Erythroblast (primary cell): ENCODE measurements around the gene GPR32.
A peak's percentile ranks its signal among the peaks of the same experiment; 100 is the strongest.
"Not testable (repeated sequence)": the region's sequence is repeated elsewhere in the genome, so short reads cannot be mapped to it uniquely, and the experiment has no call there.

Source experiments
- DNase-seq, 2 experiments: peaks; one replicate each; lab custom pipeline; 2025; lab: John Stamatoyannopoulos, UW
- GATA1 ChIP-seq: IDR thresholded peaks from 2 replicates; pipeline ENCODE4 v1.6.1; 2011; ENCODE audit warnings: low read depth, mild to moderate bottlenecking, control low read depth, low read length, moderate library complexity
- POLR2A ChIP-seq: IDR thresholded peaks from 2 replicates; pipeline ENCODE4 v1.6.1; 2011; ENCODE audit warnings: mild to moderate bottlenecking, low read length

GPR32 gene, protein sequence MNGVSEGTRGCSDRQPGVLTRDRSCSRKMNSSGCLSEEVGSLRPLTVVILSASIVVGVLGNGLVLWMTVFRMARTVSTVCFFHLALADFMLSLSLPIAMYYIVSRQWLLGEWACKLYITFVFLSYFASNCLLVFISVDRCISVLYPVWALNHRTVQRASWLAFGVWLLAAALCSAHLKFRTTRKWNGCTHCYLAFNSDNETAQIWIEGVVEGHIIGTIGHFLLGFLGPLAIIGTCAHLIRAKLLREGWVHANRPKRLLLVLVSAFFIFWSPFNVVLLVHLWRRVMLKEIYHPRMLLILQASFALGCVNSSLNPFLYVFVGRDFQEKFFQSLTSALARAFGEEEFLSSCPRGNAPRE

DNA sequence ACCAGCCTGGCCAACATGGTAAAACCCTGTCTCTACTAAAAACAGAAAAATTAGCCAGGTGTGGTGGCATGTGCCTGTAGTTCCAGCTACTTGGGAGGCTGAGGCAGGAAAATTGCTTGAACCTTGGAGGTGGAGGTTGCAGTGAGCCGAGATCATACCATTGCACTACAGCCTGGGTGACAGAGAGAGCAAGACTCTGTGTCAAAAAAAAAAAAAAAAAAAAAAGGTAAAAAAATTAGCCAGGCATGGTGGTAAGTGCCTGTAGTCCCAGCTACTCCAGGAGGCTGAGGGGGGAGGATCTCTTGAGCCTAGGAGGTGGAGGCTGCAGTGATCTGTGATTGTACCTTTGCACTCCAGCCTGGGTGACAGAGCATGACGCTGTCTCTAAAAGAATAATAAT, at the start of gene GPR32:
Gene GPR32, plus strand, starts transcription at position 301 of the 400 bp plus-strand sequence. CDS start 137 bp downstream, outside the sequence.
- not testable (repeated sequence) for DNase-seq

- DNase-seq: no peak
- TF ChIP-seq POLR2A (no peak), GATA1 (no peak)
Measured at GRCh38 chr19:50720921-50721381, 49.3 kb upstream of the GPR32 start.

- DNase-seq: no peak
- TF ChIP-seq GATA1 (no peak), POLR2A (no peak)
Measured at GRCh38 chr19:50721441-50722137, 48.7 kb upstream of the GPR32 start.

DNA sequence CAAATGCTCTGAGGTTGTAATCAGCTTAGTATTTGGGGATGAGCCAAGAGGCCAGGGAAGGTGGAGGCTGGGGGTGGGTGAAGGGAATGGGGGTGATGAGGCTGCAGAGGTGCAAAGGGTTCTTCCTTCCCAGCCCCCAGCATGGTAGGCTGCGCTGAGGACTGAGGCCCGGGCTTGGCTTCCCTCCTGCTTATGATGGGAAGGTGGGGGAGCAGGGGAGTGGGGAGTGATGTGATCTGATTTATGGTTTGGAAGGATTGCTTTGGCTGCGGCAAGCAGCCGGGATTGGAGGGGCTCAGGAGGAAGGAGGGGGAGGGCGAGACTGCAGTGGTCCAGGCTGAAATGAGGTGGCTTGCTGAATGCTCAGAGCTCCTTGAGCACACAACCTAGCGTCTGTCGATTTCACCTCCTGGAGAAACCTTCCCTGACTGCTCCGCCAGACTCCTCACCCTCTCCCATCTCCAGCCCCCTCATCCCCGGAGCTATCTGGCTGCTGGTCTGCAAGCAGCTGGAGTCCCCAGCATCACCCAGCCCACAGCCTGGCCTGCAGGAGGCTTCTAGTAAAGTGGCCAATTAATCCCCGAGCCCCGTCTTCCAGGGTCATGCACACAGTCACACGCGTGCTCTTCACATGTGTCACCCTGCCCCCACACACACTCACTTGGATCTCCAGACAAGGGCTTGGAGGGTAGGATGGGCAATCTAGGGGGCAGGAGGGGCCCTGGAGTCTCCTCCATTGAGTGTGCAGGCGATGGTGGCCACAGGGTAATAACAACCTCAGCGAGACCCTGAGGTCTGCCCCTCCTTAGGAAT, 47.9 kb upstream of the GPR32 start:
- TF ChIP-seq POLR2A: no peak
- TF ChIP-seq GATA1: no peak
- DNase-seq: no peak

- no peak for TF ChIP-seq GATA1
- no peak for TF ChIP-seq POLR2A
- DNase-seq: no peak
Measured at GRCh38 chr19:50723069-50723468, 47.2 kb upstream of the GPR32 start, which contains the start of gene CLEC11A. TSS of gene CLEC11A (plus strand) at chr19:50723364. CDS start at chr19:50723526, 162 bp downstream.

DNA sequence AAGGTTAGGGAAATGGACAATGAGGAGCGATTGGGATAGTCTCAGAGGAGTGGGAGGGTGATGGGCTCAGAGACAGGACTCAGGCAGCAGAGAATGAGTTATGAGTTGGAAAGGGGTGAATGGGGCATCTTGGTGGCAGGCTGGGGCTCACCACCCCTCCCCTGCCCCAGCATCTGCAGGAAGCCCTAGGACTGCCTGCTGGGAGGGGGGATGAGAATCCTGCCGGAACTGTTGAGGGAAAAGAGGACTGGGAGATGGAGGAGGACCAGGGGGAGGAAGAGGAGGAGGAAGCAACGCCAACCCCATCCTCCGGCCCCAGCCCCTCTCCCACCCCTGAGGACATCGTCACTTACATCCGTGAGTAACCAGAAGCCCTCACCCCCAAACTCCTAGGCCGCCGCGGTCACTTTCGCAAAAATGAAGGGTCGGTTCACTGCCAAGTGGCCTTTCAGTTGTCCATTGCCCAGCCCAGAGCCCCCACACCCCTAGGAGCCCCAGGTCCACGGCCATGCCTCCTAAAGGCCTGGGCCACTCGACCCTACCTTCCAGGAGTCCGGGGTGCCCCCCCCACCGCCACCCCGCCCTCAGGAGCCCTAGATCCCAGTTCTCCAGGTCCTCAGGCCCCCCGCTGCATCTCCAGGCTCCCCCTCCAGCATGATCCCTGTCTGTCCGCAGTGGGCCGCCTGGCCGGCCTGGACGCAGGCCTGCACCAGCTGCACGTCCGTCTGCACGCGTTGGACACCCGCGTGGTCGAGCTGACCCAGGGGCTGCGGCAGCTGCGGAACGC, 46.3 kb upstream of the GPR32 start:
- TF ChIP-seq POLR2A: no peak
- TF ChIP-seq GATA1: no peak
- no peak for DNase-seq

- peak; percentile 90 for TF ChIP-seq POLR2A
- no peak for TF ChIP-seq GATA1
- peak; percentile 99 to 100 for DNase-seq
Measured at GRCh38 chr19:50724522-50725217, 45.6 kb upstream of the GPR32 start.

DNA sequence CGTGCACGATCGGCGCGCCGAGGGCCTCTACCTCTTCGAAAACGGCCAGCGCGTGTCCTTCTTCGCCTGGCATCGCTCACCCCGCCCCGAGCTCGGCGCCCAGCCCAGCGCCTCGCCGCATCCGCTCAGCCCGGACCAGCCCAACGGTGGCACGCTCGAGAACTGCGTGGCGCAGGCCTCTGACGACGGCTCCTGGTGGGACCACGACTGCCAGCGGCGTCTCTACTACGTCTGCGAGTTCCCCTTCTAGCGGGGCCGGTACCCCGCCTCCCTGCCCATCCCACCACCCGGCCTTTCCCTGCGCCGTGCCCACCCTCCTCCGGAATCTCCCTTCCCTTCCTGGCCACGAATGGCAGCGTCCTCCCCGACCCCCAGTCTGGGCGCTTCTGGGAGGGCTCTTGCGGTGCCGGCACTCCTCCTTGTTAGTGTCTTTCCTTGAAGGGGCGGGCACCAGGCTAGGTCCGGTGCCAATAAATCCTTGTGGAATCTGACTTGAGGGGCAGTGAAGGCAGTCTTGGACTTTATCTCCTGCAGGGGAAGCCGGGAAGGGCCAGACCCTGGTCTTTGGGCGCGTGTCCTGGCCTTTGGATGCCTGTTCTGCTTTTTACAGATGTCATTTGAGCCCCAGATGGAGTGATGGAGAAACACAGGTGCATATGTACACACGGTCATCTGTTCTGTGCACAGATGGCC, 44.9 kb upstream of the GPR32 start:
- no peak for DNase-seq
- TF ChIP-seq POLR2A: peak; percentile 63
- TF ChIP-seq GATA1: no peak

DNA sequence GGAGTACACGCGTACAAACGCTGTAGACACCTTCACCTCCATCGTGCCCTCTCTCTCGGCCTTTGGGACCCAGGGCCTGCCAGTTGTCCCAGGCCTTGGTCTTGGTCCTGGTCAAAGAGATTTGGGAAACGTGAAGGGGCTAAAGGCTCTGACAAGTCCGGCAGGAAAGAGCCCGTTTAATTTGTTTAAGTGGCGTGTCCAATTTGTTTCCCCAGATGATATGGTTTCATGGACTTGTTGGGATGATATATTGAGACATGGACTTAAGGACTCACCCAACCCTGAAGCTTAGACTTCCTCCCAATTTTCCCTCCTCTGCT, 44.4 kb upstream of the GPR32 start:
- TF ChIP-seq POLR2A (no peak), GATA1 (no peak)
- no peak for DNase-seq

DNA sequence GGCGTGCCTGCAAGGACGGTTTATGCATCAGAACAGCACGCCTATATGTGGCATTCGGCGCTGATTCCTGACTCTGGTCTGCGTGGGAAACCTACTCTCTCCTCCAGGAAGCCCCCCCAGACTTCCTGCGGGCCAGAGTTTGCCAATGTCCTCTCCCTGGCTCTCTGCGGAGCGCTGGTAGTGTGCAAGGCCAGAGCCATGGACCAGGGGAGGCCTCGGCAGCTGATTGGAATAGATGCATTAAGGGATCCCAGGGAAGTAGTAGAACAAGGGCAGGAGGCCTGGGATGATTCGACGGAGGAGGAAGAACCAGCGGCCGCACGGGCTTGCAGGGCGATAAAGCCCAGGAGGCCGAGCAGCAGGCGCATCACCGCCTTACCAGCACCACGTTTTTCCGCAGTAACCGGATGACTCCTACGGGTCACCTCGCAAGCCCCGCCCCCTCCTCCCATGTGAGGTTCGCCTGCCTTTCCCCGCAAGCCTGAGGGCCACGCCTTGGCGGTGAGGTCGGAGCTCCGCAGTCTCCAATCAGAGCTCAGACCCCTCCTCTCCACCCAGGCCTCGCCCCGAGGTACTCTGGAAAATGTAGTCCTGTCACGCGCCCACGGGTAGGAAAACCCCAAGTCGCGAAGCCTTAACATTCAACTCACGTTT, 42.1 kb upstream of the GPR32 start:
- DNase-seq: peak; percentile 67 to 68
- peak; percentile 52 for TF ChIP-seq POLR2A
- TF ChIP-seq GATA1: no peak

- no peak for TF ChIP-seq POLR2A
- no peak for TF ChIP-seq GATA1
- no peak for DNase-seq
Measured at GRCh38 chr19:50729894-50730293, 40.4 kb upstream of the GPR32 start.
